H9 (cell line): ENCODE measurements around the gene ZNF407. TPM values are rescaled to one million over a fixed set of nuclear protein-coding genes. Genes with fewer than 3 reads are reported as not detected.

ENCODE experiments used
- DNase-seq: peaks from one replicate; pipeline ENCODE4 v3.0.0-alpha.2; 2017
- H2AFZ ChIP-seq: one replicate; pipeline ENCODE4 v1.6.1; 2013; ENCODE audit warnings: mild to moderate bottlenecking, low read length, control low read depth, moderate library complexity
- H2AK5ac ChIP-seq: 2 replicates; pipeline ENCODE4 v1.6.1; 2013; ENCODE audit warnings: low read length, control low read depth, mixed read lengths; ENCODE audit not compliant: insufficient read length
- H2BK120ac ChIP-seq: one replicate; pipeline ENCODE4 v1.6.1; 2013; ENCODE audit warnings: low read depth, mild to moderate bottlenecking, low read length, control low read depth, inconsistent platforms; ENCODE audit not compliant: poor library complexity, severe bottlenecking
- H2BK12ac ChIP-seq: 2 replicates; pipeline ENCODE4 v1.6.1; 2013; ENCODE audit warnings: low read length, control low read depth, mixed read lengths, low read depth; ENCODE audit not compliant: insufficient read length
- H2BK15ac ChIP-seq: 2 replicates; pipeline ENCODE4 v1.6.1; 2013; ENCODE audit warnings: low read depth, low read length, control low read depth
- H2BK20ac ChIP-seq: one replicate; pipeline ENCODE4 v1.6.1; 2013; ENCODE audit warnings: low read depth, mild to moderate bottlenecking, low read length, control low read depth, inconsistent platforms; ENCODE audit not compliant: poor library complexity, severe bottlenecking
- H2BK5ac ChIP-seq: 2 replicates; pipeline ENCODE4 v1.6.1; 2013; ENCODE audit warnings: low read length, control low read depth, mixed read lengths; ENCODE audit not compliant: insufficient read length
- H3K14ac ChIP-seq: 2 replicates; pipeline ENCODE4 v1.6.1; 2013; ENCODE audit warnings: low read length, control low read depth; ENCODE audit not compliant: insufficient read depth
- H3K18ac ChIP-seq: 2 replicates; pipeline ENCODE4 v1.6.1; 2013; ENCODE audit warnings: low read depth, mild to moderate bottlenecking, mixed read lengths, low read length, control low read depth; ENCODE audit not compliant: insufficient read length
- H3K23ac ChIP-seq: 2 replicates; pipeline ENCODE4 v1.6.1; 2013; ENCODE audit warnings: low read length, control low read depth, mixed read lengths, low read depth; ENCODE audit not compliant: insufficient read length
- H3K23me2 ChIP-seq: 2 replicates; pipeline ENCODE4 v1.6.1; 2013; ENCODE audit warnings: low read depth, mild to moderate bottlenecking, mixed read lengths, low read length, control low read depth; ENCODE audit not compliant: insufficient read length, poor library complexity, severe bottlenecking
- H3K27ac ChIP-seq: 2 replicates; pipeline ENCODE4 v1.5.1; 2013; ENCODE audit warnings: low read length, control low read depth, mixed read lengths, low read depth; ENCODE audit not compliant: insufficient read length
- H3K27me3 ChIP-seq: 2 replicates; pipeline ENCODE4 v1.6.1; 2013; ENCODE audit warnings: low read length, control low read depth, inconsistent platforms; ENCODE audit not compliant: insufficient read depth
- H3K4ac ChIP-seq: 2 replicates; pipeline ENCODE4 v1.6.1; 2013; ENCODE audit warnings: low read depth, mild to moderate bottlenecking, control low read depth, inconsistent platforms, low read length, moderate library complexity
- H3K4me1 ChIP-seq: 2 replicates; pipeline ENCODE4 v1.6.1; 2013; ENCODE audit warnings: low read length, control low read depth, inconsistent platforms; ENCODE audit not compliant: insufficient read depth
- H3K4me2 ChIP-seq: 2 replicates; pipeline ENCODE4 v1.6.1; 2013; ENCODE audit warnings: low read length, control low read depth, mixed read lengths; ENCODE audit not compliant: insufficient read length, insufficient read depth
- H3K56ac ChIP-seq: 2 replicates; pipeline ENCODE4 v1.6.1; 2013; ENCODE audit warnings: low read depth, mild to moderate bottlenecking, mixed read lengths, low read length, control low read depth; ENCODE audit not compliant: insufficient read length
- H3K79me1 ChIP-seq: 2 replicates; pipeline ENCODE4 v1.6.1; 2013; ENCODE audit warnings: low read depth, mild to moderate bottlenecking, moderate library complexity, low read length, control low read depth, inconsistent platforms; ENCODE audit not compliant: insufficient read depth, poor library complexity, severe bottlenecking
- H3K79me2 ChIP-seq: 2 replicates; pipeline ENCODE4 v1.6.1; 2013; ENCODE audit warnings: low read length, control low read depth, inconsistent platforms; ENCODE audit not compliant: insufficient read depth
- H3K9ac ChIP-seq: 2 replicates; pipeline ENCODE4 v1.6.1; 2013; ENCODE audit warnings: low read length, control low read depth, mixed read lengths; ENCODE audit not compliant: insufficient read length; ENCODE audit errors: extremely low read depth
- H3K9me3 ChIP-seq: one replicate; pipeline ENCODE4 v1.6.1; 2013; ENCODE audit warnings: low read depth, low read length, inconsistent platforms; ENCODE audit not compliant: control insufficient read depth
- H3T11ph ChIP-seq: one replicate; pipeline ENCODE4 v1.6.1; 2013; ENCODE audit warnings: mild to moderate bottlenecking, low read length, control low read depth, inconsistent platforms
- H4K20me1 ChIP-seq: one replicate; pipeline ENCODE4 v1.6.1; 2013; ENCODE audit not compliant: control insufficient read depth, insufficient read length, insufficient read depth
- H4K5ac ChIP-seq: 2 replicates; pipeline ENCODE4 v1.6.1; 2013; ENCODE audit warnings: low read depth, mild to moderate bottlenecking, mixed read lengths, low read length, control low read depth; ENCODE audit not compliant: insufficient read length
- H4K8ac ChIP-seq: replicated peaks from 2 replicates; pipeline ENCODE4 v1.6.1; 2013; ENCODE audit warnings: low read length, control low read depth, mixed read lengths, low read depth; ENCODE audit not compliant: insufficient read length
- H4K91ac ChIP-seq: 2 replicates; pipeline ENCODE4 v1.6.1; 2013; ENCODE audit warnings: low read depth, mild to moderate bottlenecking, moderate library complexity, mixed read lengths, low read length, control low read depth; ENCODE audit not compliant: insufficient read length
- H3K27ac Mint-ChIP-seq, 3 experiments: 2 replicates in 2 of 3; 3 replicates in 1 of 3; pipeline ENCODE4 v1.8.0; 2020 to 2021; ENCODE audit warnings: mixed read lengths in 3 of 3, mild to moderate bottlenecking in 1 of 3, moderate library complexity in 1 of 3
- H3K27me3 Mint-ChIP-seq: 2 replicates; pipeline ENCODE4 v1.8.0; 2021; ENCODE audit warnings: low read depth, mild to moderate bottlenecking, moderate library complexity, mixed read lengths
- H3K36me3 Mint-ChIP-seq, 3 experiments: 2 replicates in 2 of 3; 3 replicates in 1 of 3; pipeline ENCODE4 v1.8.0; 2020 to 2021; ENCODE audit warnings: low read depth in 3 of 3, mixed read lengths in 3 of 3; ENCODE audit not compliant: insufficient read depth in 1 of 3
- H3K4me1 Mint-ChIP-seq, 2 experiments: 2 replicates each; pipeline ENCODE4 v1.8.0; 2020; ENCODE audit warnings: mixed read lengths in 2 of 2
- H3K4me3 Mint-ChIP-seq, 2 experiments: 2 replicates in 1 of 2; 3 replicates in 1 of 2; pipeline ENCODE4 v1.8.0; 2020 to 2021; ENCODE audit warnings: mild to moderate bottlenecking in 2 of 2, mixed read lengths in 2 of 2, moderate library complexity in 1 of 2
- H3K9me3 Mint-ChIP-seq, 2 experiments: 2 replicates in 1 of 2; 3 replicates in 1 of 2; pipeline ENCODE4 v1.8.0; 2020; ENCODE audit warnings: mild to moderate bottlenecking in 2 of 2, mixed read lengths in 2 of 2, moderate library complexity in 1 of 2
- WGBS: extraction: QIAGEN DNeasy Blood & Tissue Kit; methylation state at CpG from one replicate; pipeline ENCODE4 v1.1.7; 2013; ENCODE audit warnings: missing lambda C conversion rate, low lambda C conversion rate, mixed read lengths; ENCODE audit not compliant: insufficient read length; ENCODE audit errors: extremely low coverage; 5-methylcytosine and 5-hydroxymethylcytosine counted together
- total RNA-seq: library from RNA; stranded (reverse); gene quantifications from 2 replicates; pipeline ENCODE4 v1.2.1, GENCODE V29; 2021
- TF ChIP-seq, protein P1 (sequence below): fragments of 200-600 bp; sonication (generic); conservative IDR thresholded peaks from 3 replicates; pipeline ENCODE4 v1.8.0; 2021; ENCODE audit warnings: antibody characterized with exemption, mild to moderate bottlenecking

The ZNF407 gene
- total RNA-seq, 1 experiment from 2014 or later, result 8.7 TPM

DNA sequence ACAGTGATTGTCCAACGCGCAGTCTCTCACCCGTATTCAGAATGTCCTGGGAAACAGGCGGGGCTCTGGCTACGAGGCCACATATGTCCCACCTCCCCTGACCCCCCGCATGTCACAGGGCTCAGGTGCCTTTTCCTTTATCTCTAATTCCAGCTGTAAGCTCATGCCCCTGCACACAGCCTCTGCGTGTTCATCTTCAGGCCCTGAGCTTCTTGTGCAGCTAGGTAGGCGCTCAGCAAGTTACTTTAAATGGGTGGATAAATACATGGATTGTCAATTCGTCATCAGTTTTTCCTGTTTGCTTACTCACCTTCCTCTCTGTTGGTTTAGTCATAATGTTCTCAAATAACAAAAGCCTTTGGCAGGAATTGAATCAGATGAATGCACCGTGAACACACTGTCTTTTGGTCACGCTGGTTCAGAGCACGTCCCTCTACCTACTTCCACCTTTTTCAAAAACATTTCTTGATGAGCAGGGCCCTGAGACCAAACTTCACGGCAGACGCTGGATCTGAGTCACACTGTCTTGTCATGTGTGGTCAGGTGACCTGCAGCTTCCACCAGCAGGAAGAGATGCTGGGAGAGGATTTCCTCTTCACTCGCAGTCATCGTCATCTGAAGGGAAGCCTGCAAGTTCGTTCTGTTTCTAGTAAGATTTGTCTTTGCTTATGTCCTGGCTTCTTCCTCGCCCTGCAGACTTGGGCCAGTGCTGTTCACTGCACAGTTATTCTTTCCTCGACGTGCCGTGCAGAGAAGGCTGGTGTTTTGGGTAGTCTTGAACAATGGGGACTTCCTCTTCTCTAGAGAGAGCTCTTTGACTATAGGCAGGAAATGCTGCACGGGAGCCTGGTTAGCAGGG is 473.2 kb downstream of the ZNF407 start:
- peaks cover 2% of the 10 kb centered on the region; the same call in 1 of the 2 replicates for H3K27me3 Mint-ChIP-seq
- H3K4me3 Mint-ChIP-seq, result no peak overlapping the region
- no peak overlapping the region for H2BK120ac ChIP-seq
- H3K4me1 ChIP-seq, result no peaks in the 10 kb centered on the region
- no peak overlapping the region for H2BK5ac ChIP-seq
- no peak overlapping the region for H2AK5ac ChIP-seq
- no peak overlapping the region for H3K27ac ChIP-seq
- no peaks in the 10 kb centered on the region for H3K27me3 ChIP-seq
- H3K14ac ChIP-seq, result no peak overlapping the region
- H3K23me2 ChIP-seq, result no peaks in the 10 kb centered on the region
- H3K4me2 ChIP-seq, result no peak overlapping the region
- H3K9ac ChIP-seq, result no peak overlapping the region
- no peak overlapping the region for H2BK20ac ChIP-seq
- H4K8ac ChIP-seq, result no peak overlapping the region
- no peaks in the 10 kb centered on the region for H3K79me1 ChIP-seq
- H3K79me2 ChIP-seq, result no peaks in the 10 kb centered on the region
- TF ChIP-seq, protein P1, sequence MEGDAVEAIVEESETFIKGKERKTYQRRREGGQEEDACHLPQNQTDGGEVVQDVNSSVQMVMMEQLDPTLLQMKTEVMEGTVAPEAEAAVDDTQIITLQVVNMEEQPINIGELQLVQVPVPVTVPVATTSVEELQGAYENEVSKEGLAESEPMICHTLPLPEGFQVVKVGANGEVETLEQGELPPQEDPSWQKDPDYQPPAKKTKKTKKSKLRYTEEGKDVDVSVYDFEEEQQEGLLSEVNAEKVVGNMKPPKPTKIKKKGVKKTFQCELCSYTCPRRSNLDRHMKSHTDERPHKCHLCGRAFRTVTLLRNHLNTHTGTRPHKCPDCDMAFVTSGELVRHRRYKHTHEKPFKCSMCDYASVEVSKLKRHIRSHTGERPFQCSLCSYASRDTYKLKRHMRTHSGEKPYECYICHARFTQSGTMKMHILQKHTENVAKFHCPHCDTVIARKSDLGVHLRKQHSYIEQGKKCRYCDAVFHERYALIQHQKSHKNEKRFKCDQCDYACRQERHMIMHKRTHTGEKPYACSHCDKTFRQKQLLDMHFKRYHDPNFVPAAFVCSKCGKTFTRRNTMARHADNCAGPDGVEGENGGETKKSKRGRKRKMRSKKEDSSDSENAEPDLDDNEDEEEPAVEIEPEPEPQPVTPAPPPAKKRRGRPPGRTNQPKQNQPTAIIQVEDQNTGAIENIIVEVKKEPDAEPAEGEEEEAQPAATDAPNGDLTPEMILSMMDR, result no peak
- H3K4ac ChIP-seq, result no peak overlapping the region
- H4K91ac ChIP-seq, result no peak overlapping the region
- H3K27ac Mint-ChIP-seq, result peak overlapping the region; percentile 26 to 49 (median 41); a peak in 4 of 7 replicates
- no peaks in the 10 kb centered on the region for H3K9me3 Mint-ChIP-seq
- no peaks in the 10 kb centered on the region for H4K20me1 ChIP-seq
- no peaks in the 10 kb centered on the region for H3K9me3 ChIP-seq
- no peak overlapping the region for H3K23ac ChIP-seq
- H3K56ac ChIP-seq, result no peak overlapping the region
- H3K18ac ChIP-seq, result no peak overlapping the region
- H2AFZ ChIP-seq, result no peak overlapping the region
- H2BK15ac ChIP-seq, result no peak overlapping the region
- no peak overlapping the region for H4K5ac ChIP-seq
- H3T11ph ChIP-seq, result no peak overlapping the region
- no peaks in the 10 kb centered on the region; a peak in 1 of 7 replicates for H3K36me3 Mint-ChIP-seq
- no peak overlapping the region for H2BK12ac ChIP-seq
- no peak for DNase-seq
- H3K4me1 Mint-ChIP-seq, result peaks cover 0 to 5% of the 10 kb centered on the region in 2 experiments; a peak in 1 of 4 replicates
- no CpG with 5 or more reads among the region's 22 CpGs for WGBS
